Osteoblast (primary cell): ENCODE data around the gene ANKRD55. TPM values are rescaled to one million over a fixed set of nuclear protein-coding genes. Genes with fewer than 3 reads are reported as not detected.

ENCODE experiments used
- DNase-seq: peaks from one replicate; pipeline ENCODE4 v3.0.0; 2011; ENCODE audit warnings: low spot score, mixed read lengths; ENCODE audit not compliant: insufficient read length; ENCODE audit errors: missing footprints
- H2AFZ ChIP-seq: 2 replicates; pipeline ENCODE4 v1.6.0; 2011; ENCODE audit warnings: mild to moderate bottlenecking, low read length
- H3K27ac ChIP-seq: 2 replicates; pipeline ENCODE4 v1.5.1; 2011; ENCODE audit warnings: mild to moderate bottlenecking, low read depth, low read length, moderate library complexity
- H3K27me3 ChIP-seq: 2 replicates; pipeline ENCODE4 v1.6.0; 2012; ENCODE audit warnings: mild to moderate bottlenecking, control low read depth, inconsistent platforms, low read length, moderate library complexity; ENCODE audit not compliant: insufficient read depth
- H3K36me3 ChIP-seq: 2 replicates; pipeline ENCODE4 v1.5.1; 2011; ENCODE audit warnings: mild to moderate bottlenecking, low read length, control low read depth, moderate library complexity; ENCODE audit not compliant: insufficient read depth
- H3K4me1 ChIP-seq: 2 replicates; pipeline ENCODE4 v1.5.1; 2011; ENCODE audit warnings: mild to moderate bottlenecking, low read length, control low read depth, moderate library complexity; ENCODE audit not compliant: insufficient read depth
- H3K4me2 ChIP-seq: 2 replicates; pipeline ENCODE4 v1.6.0; 2011; ENCODE audit warnings: mild to moderate bottlenecking, low read length; ENCODE audit not compliant: insufficient read depth
- H3K4me3 ChIP-seq: fragments of 200-600 bp; sonication (generic); 3 replicates; pipeline ENCODE4 v1.5.1; 2012; ENCODE audit warnings: mild to moderate bottlenecking, low read length, inconsistent platforms; ENCODE audit not compliant: insufficient read depth
- H3K79me2 ChIP-seq: 2 replicates; pipeline ENCODE4 v1.6.0; 2012; ENCODE audit warnings: mild to moderate bottlenecking, low read length, control low read depth, inconsistent platforms; ENCODE audit not compliant: insufficient read depth
- H3K9me3 ChIP-seq: 2 replicates; pipeline ENCODE4 v1.5.1; 2011; ENCODE audit warnings: low read depth, low read length, control low read depth
- H4K20me1 ChIP-seq: 2 replicates; pipeline ENCODE4 v1.6.0; 2012; ENCODE audit warnings: mild to moderate bottlenecking, low read length, control low read depth; ENCODE audit not compliant: insufficient read depth
- CTCF ChIP-seq: IDR thresholded peaks from 2 replicates; pipeline ENCODE4 v1.5.1; 2011; ENCODE audit warnings: mild to moderate bottlenecking, low read depth, low read length, moderate library complexity; ENCODE audit errors: extremely low read depth
- total RNA-seq: library from RNA; depleted of rRNA; stranded (reverse); fragments of >200 nt; gene quantifications from 2 replicates; pipeline ENCODE4 v1.2.3, GENCODE V29; 2012

Gene ANKRD55
- total RNA-seq, 1 donor, result not detected

- H3K4me1 ChIP-seq, result peaks cover 23% of the 10 kb centered on the region
- H3K36me3 ChIP-seq, result no peaks in the 10 kb centered on the region
- H3K9me3 ChIP-seq, result no peaks in the 10 kb centered on the region
- H3K27ac ChIP-seq, result no peak overlapping the region
- DNase-seq, result no peak
- H3K4me3 ChIP-seq, result no peak overlapping the region
- H4K20me1 ChIP-seq, result no peaks in the 10 kb centered on the region
- H3K79me2 ChIP-seq, result no peaks in the 10 kb centered on the region
- no peak for TF ChIP-seq CTCF
- peak overlapping the region; percentile 48 for H2AFZ ChIP-seq
- H3K4me2 ChIP-seq, result no peak overlapping the region
- H3K27me3 ChIP-seq, result no peaks in the 10 kb centered on the region
These were observed 68.8 kb downstream of the ANKRD55 start for GRCh38 chr5:56164376-56164775.

- no peaks in the 10 kb centered on the region for H3K27me3 ChIP-seq
- TF ChIP-seq CTCF, result no peak
- no peak overlapping the region for H3K4me3 ChIP-seq
- H3K27ac ChIP-seq, result no peak overlapping the region
- H3K9me3 ChIP-seq, result no peaks in the 10 kb centered on the region
- no peak overlapping the region for H2AFZ ChIP-seq
- no peak for DNase-seq
- no peaks in the 10 kb centered on the region for H4K20me1 ChIP-seq
- H3K4me2 ChIP-seq, result no peak overlapping the region
- H3K79me2 ChIP-seq, result no peaks in the 10 kb centered on the region
- peaks cover under 1% of the 10 kb centered on the region for H3K4me1 ChIP-seq
- no peaks in the 10 kb centered on the region for H3K36me3 ChIP-seq
These were observed 71.2 kb downstream of the ANKRD55 start for GRCh38 chr5:56161927-56162326.

GRCh38 chr5:56161439-56161823, 71.7 kb downstream of the ANKRD55 start:
- TF ChIP-seq CTCF, result no peak
- H2AFZ ChIP-seq, result no peak overlapping the region
- H3K4me1 ChIP-seq, result no peaks in the 10 kb centered on the region
- H3K27ac ChIP-seq, result no peak overlapping the region
- no peaks in the 10 kb centered on the region for H3K9me3 ChIP-seq
- no peak overlapping the region for H3K4me3 ChIP-seq
- no peaks in the 10 kb centered on the region for H3K36me3 ChIP-seq
- no peaks in the 10 kb centered on the region for H3K27me3 ChIP-seq
- H3K79me2 ChIP-seq, result no peaks in the 10 kb centered on the region
- H4K20me1 ChIP-seq, result no peaks in the 10 kb centered on the region
- no peak overlapping the region for H3K4me2 ChIP-seq
- no peak for DNase-seq

GRCh38 chr5:56160723-56161438, 72.2 kb downstream of the ANKRD55 start:
- Histone ChIP-seq H4K20me1 (no peaks in the 10 kb centered on the region), H3K9me3 (no peaks in the 10 kb centered on the region), H3K27ac (no peak overlapping the region), H3K36me3 (no peaks in the 10 kb centered on the region), H3K4me1 (no peaks in the 10 kb centered on the region), H3K79me2 (no peaks in the 10 kb centered on the region), H3K4me3 (no peak overlapping the region), H3K27me3 (no peaks in the 10 kb centered on the region), H3K4me2 (no peak overlapping the region), H2AFZ (no peak overlapping the region)
- DNase-seq, result no peak
- no peak for TF ChIP-seq CTCF
